ENCODE measurements around the gene C11orf24. TPM values are rescaled to one million over a fixed set of nuclear protein-coding genes. Genes with fewer than 3 reads are reported as not detected.

The C11orf24 gene
- polyA plus RNA-seq, 1 of the 3 experiments (the other 2 are of a cell fraction), result 50.9 TPM

- H3F3A ChIP-seq (replicated peaks; ENCODE audit: insufficient read depth), result no peaks in the 10 kb centered on the region
- peaks cover 3% of the 10 kb centered on the region; the same call in 1 of the 2 replicates for H3K27me3 ChIP-seq (ENCODE audit: insufficient read depth)
- H3K4me2 ChIP-seq, result no peak overlapping the region
- POLR2A ChIA-PET, result no interaction called here
- no peak overlapping the region for H2AFZ ChIP-seq (ENCODE audit: low read depth)
- H3K9me2 ChIP-seq, result no peaks in the 10 kb centered on the region
- H3K79me2 ChIP-seq (ENCODE audit: insufficient read depth), result no peaks in the 10 kb centered on the region
- no peak for TF ChIP-seq RXRA (IDR thresholded peaks at IDR 0.05; ENCODE audit: borderline replicate concordance, low read depth)
- TF ChIP-seq MAX (IDR thresholded peaks at IDR 0.05; ENCODE audit: low read depth), result no peak
- no peak for TF ChIP-seq ZBTB33 (IDR thresholded peaks at IDR 0.05; ENCODE audit: borderline replicate concordance, low read depth)
- TF ChIP-seq USF1 (IDR thresholded peaks at IDR 0.05; ENCODE audit: borderline replicate concordance, low read depth), result no peak
- no peak for TF ChIP-seq FOXJ3 (CRISPR knock-in tag; IDR thresholded peaks at IDR 0.05)
- no peak for TF ChIP-seq USF2 (IDR thresholded peaks at IDR 0.05; ENCODE audit: borderline replicate concordance, low read depth, low read length)
- no peak for TF ChIP-seq RFX5 (IDR thresholded peaks at IDR 0.05; ENCODE audit: low read length)
- TF ChIP-seq NFIC (IDR thresholded peaks at IDR 0.05; ENCODE audit: borderline replicate concordance), result no peak
- no peak for TF ChIP-seq MEF2A (IDR thresholded peaks at IDR 0.05; ENCODE audit: borderline replicate concordance, low read depth)
- TF ChIP-seq EP300 (IDR thresholded peaks at IDR 0.05; ENCODE audit: borderline replicate concordance in 1 of 2, low read depth in 1 of 2, low read length in 1 of 2), result no peak
- TF ChIP-seq FOSL2 (IDR thresholded peaks at IDR 0.05; ENCODE audit: borderline replicate concordance, low read depth), result no peak
- no peak for TF ChIP-seq REST (IDR thresholded peaks at IDR 0.05; ENCODE audit: low read depth, low read length)
- TF ChIP-seq CTCF (IDR thresholded peaks at IDR 0.05), result no peak
- TF ChIP-seq TEAD4 (IDR thresholded peaks at IDR 0.05; ENCODE audit: borderline replicate concordance, insufficient read depth), result no peak
- TF ChIP-seq RCOR1 (IDR thresholded peaks at IDR 0.05; ENCODE audit: low read length), result no peak
- peaks cover 3% of the 10 kb centered on the region; the same call in 1 of the 2 replicates for H3K9me3 ChIP-seq
- CTCF ChIA-PET, result interaction anchor here (0.6 to 1.9 kb wide), 3 partner anchors 16 to 761 kb away, joined by 3 to 5 read pairs (median 3); no protein-coding TSS in a partner anchor
- 69% methylated on average over 11 of the region's 11 CpGs for WGBS (ENCODE audit: low lambda C conversion rate)
- no peak for DNase-seq
- no peaks in the 10 kb centered on the region for H4K20me1 ChIP-seq (ENCODE audit: insufficient read depth)
- no peak overlapping the region for H3K9ac ChIP-seq
- H3K4me1 ChIP-seq (ENCODE audit: control insufficient read depth in 1 of 2, insufficient read depth in 2 of 2, low read depth in 1 of 2, low read length in 1 of 2), result no peaks in the 10 kb centered on the region
- H3K4me3 ChIP-seq (ENCODE audit: low read depth in 2 of 2, low read length in 1 of 2), result no peak overlapping the region
- H3K36me3 ChIP-seq (replicated peaks in 1 of 2; ENCODE audit: control insufficient read depth in 1 of 2, insufficient read depth in 2 of 2, low read length in 1 of 2), result no peaks in the 10 kb centered on the region
- no peak overlapping the region for H3K27ac ChIP-seq (ENCODE audit: low read depth in 2 of 2, low read length in 1 of 2)
Observed at GRCh38 chr11:68224606-68225005, 47.2 kb downstream of the C11orf24 start.

Data from SK-N-SH (cell line).